GM19324 (cell line): Measurements from ENCODE around the gene PLCH2.
"Not testable (repeated sequence)": the region's sequence is repeated elsewhere in the genome, so short reads cannot be mapped to it uniquely, and the experiment has no call there.

Experiments
- ATAC-seq: cut with Tn5 transposase; IDR thresholded peaks from one replicate; pipeline ENCODE4 v1.9.1; 2021; ENCODE audit warnings: mild to moderate bottlenecking, moderate library complexity; ENCODE audit not compliant: unreplicated experiment, low FRiP score

PLCH2 gene

GRCh38 chr1:2476061-2476999, at the start of gene PLCH2:
TSS of gene PLCH2 (plus strand) at chr1:2476289. CDS start at chr1:2476589, 300 bp downstream.
- ATAC-seq, result no peak

GRCh38 chr1:2426540-2426939, 49.5 kb upstream of the PLCH2 start:
- ATAC-seq, result no peak

GRCh38 chr1:2427051-2427450, 49.0 kb upstream of the PLCH2 start:
- ATAC-seq, result no peak

- ATAC-seq, result no peak
Measured at GRCh38 chr1:2427976-2428375, 48.1 kb upstream of the PLCH2 start.

GRCh38 chr1:2428490-2428889, 47.6 kb upstream of the PLCH2 start:
- ATAC-seq, result no peak

GRCh38 chr1:2429780-2430591, 46.1 kb upstream of the PLCH2 start:
- no peak for ATAC-seq

- no peak for ATAC-seq
Measured at GRCh38 chr1:2430592-2430973, 45.5 kb upstream of the PLCH2 start.

GRCh38 chr1:2431103-2431502, 45.0 kb upstream of the PLCH2 start:
- ATAC-seq, result no peak

GRCh38 chr1:2431518-2431917, 44.6 kb upstream of the PLCH2 start:
- no peak for ATAC-seq

- no peak for ATAC-seq
Measured at GRCh38 chr1:2432441-2432844, 43.6 kb upstream of the PLCH2 start.

- no peak for ATAC-seq
Measured at GRCh38 chr1:2433196-2433595, 42.9 kb upstream of the PLCH2 start.

GRCh38 chr1:2433936-2434655, 42.0 kb upstream of the PLCH2 start:
- ATAC-seq, result no peak

- no peak for ATAC-seq
Measured at GRCh38 chr1:2435091-2435490, 41.0 kb upstream of the PLCH2 start.

- no peak for ATAC-seq
Measured at GRCh38 chr1:2435746-2436355, 40.2 kb upstream of the PLCH2 start.

GRCh38 chr1:2436876-2437275, 39.2 kb upstream of the PLCH2 start:
- no peak for ATAC-seq

- no peak for ATAC-seq
Measured at GRCh38 chr1:2437617-2438016, 38.5 kb upstream of the PLCH2 start.

GRCh38 chr1:2438038-2438437, 38.1 kb upstream of the PLCH2 start:
- no peak for ATAC-seq

GRCh38 chr1:2438641-2439040, 37.4 kb upstream of the PLCH2 start:
- no peak for ATAC-seq

- no peak for ATAC-seq
Measured at GRCh38 chr1:2439369-2439768, 36.7 kb upstream of the PLCH2 start.

GRCh38 chr1:2440346-2440745, 35.7 kb upstream of the PLCH2 start:
- not testable (repeated sequence) for ATAC-seq
